HepG2 (cell line): ENCODE measurements around the gene CLCN1. TPM values are rescaled to one million over a fixed set of nuclear protein-coding genes. Genes with fewer than 3 reads are reported as not detected.

Experiments
- AFF4 ChIP-seq: sonication (generic); formaldehyde crosslinking; IDR thresholded peaks from 2 replicates; pipeline ENCODE4 v1.4.0; 2020; ENCODE audit warnings: missing genetic modification reagents
- EHMT2 ChIP-seq: fragments of 200-600 bp; sonication (generic); IDR thresholded peaks from 2 replicates; pipeline ENCODE4 v1.7.0; 2017; ENCODE audit warnings: antibody characterized with exemption, low read depth, low read length, borderline replicate concordance
- WIZ ChIP-seq: sonication (generic); formaldehyde crosslinking; IDR thresholded peaks from 2 replicates; pipeline ENCODE4 v1.5.1; 2020; ENCODE audit warnings: mild to moderate bottlenecking, missing genetic modification reagents
- ZBTB43 ChIP-seq: sonication (generic); formaldehyde crosslinking; conservative IDR thresholded peaks from 2 replicates; pipeline ENCODE4 v1.4.0; 2020; ENCODE audit warnings: missing genetic modification reagents
- ZNF607 ChIP-seq: sonication (generic); formaldehyde crosslinking; IDR thresholded peaks from 2 replicates; pipeline ENCODE4 v1.5.1; 2020; ENCODE audit warnings: missing genetic modification reagents, mild to moderate bottlenecking, borderline replicate concordance
- ZNF766 ChIP-seq: sonication (generic); formaldehyde crosslinking; IDR thresholded peaks from 2 replicates; pipeline ENCODE4 v1.5.0; 2020; ENCODE audit warnings: missing genetic modification reagents, borderline replicate concordance
- ZNF879 ChIP-seq: sonication (generic); formaldehyde crosslinking; IDR thresholded peaks from 2 replicates; pipeline ENCODE4 v1.8.1; 2023; ENCODE audit warnings: missing genetic modification reagents
- polyA plus RNA-seq, 8 experiments: library from polyadenylated mRNA; depleted of rRNA in 3 of 8; stranded (reverse) in 7 of 8; unstranded in 1 of 8; fragments of >200 nt; fragmentation: Illumina TruSeq in 4 of 8; extraction: Trizol in 4 of 8; gene quantifications; 2 replicates each; pipeline versions ENCODE4 v1.2.1 to v1.2.3, GENCODE V29; 2011 to 2016; ENCODE audit warnings: low read depth in 4 of 8, missing spikeins in 1 of 8, mixed read lengths in 1 of 8; ENCODE audit not compliant: insufficient read depth in 1 of 8
- total RNA-seq, 5 experiments: library from RNA; depleted of rRNA; stranded (reverse); fragments of >200 nt; fragmentation: Illumina TruSeq; extraction: Trizol; gene quantifications; 2 replicates each; pipeline ENCODE4 v1.2.3, GENCODE V29; 2016; ENCODE audit warnings: low read depth in 1 of 5
- TF ChIP-seq, protein P1 (sequence below): sonication (generic); formaldehyde crosslinking; IDR thresholded peaks from 2 replicates; pipeline ENCODE4 v1.4.0; 2020; ENCODE audit warnings: missing genetic modification reagents
- TF ChIP-seq, protein P2 (sequence below): sonication (generic); formaldehyde crosslinking; conservative IDR thresholded peaks from 2 replicates; pipeline ENCODE4 v1.4.0; 2020; ENCODE audit warnings: missing genetic modification reagents
- TF ChIP-seq, protein P3 (sequence below): IDR thresholded peaks from 2 replicates; pipeline ENCODE4 v1.6.1; 2012; ENCODE audit warnings: low read length, improper control_type of control experiment
- TF ChIP-seq, protein P4 (sequence below): sonication (generic); formaldehyde crosslinking; IDR thresholded peaks from 2 replicates; pipeline ENCODE4 v1.4.0; 2020; ENCODE audit warnings: missing genetic modification reagents

CLCN1 gene
- total and polyA plus RNA-seq, 2 of the 13 experiments (the other 11 are each of a cell fraction or from before 2014, with no cell fraction given) = 0.01 TPM; not detected in 1

DNA sequence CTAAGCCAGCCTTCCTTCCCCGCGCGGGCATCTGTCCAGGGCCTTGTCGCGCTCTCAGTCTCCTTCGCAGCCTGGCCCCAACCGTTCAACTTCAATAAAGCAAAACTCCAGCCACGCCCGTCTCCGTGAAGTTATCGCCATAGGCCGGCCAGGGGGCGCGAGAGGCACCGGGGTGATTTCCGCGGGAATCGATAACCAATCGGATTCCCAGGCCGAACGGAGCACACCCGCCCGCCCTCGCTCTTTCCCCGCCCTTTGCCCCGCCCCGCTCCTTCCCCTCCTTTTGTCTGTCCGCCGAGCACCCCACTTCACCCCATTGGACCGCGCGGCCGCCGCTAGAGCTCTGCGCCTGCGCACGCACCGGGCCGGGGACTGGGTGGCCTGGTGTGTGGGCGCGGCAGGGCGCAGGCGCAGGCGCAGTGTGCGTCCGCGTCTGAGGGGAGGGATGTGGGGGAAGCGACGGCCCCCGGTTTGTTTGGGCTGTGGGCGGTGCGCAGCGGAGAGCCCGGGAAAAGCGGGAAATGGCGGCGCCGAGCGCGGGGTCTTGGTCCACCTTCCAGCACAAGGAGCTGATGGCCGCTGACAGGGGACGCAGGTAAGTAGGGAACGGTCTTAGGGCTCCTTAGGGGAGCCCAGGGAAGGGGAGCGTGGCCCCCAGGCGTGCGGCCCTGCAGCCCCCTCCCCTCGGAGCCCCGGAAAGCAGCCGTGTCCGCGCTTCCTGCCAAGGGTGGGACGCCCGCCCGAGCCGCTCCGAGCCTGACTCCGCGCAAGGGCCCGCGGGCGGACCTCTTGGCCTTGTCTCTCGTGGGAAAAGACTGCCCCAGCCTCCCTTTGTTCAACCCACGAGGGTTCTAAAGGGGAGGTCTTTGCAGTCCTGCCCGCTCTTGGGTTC, 27.7 kb upstream of the CLCN1 start, which contains the start of gene CASP2 (continued):
- no peak for TF ChIP-seq ZNF766 (CRISPR knock-in tag)
- TF ChIP-seq ZBTB43 (CRISPR knock-in tag) = no peak
- TF ChIP-seq, protein P1, sequence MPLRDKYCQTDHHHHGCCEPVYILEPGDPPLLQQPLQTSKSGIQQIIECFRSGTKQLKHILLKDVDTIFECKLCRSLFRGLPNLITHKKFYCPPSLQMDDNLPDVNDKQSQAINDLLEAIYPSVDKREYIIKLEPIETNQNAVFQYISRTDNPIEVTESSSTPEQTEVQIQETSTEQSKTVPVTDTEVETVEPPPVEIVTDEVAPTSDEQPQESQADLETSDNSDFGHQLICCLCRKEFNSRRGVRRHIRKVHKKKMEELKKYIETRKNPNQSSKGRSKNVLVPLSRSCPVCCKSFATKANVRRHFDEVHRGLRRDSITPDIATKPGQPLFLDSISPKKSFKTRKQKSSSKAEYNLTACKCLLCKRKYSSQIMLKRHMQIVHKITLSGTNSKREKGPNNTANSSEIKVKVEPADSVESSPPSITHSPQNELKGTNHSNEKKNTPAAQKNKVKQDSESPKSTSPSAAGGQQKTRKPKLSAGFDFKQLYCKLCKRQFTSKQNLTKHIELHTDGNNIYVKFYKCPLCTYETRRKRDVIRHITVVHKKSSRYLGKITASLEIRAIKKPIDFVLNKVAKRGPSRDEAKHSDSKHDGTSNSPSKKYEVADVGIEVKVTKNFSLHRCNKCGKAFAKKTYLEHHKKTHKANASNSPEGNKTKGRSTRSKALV (CRISPR knock-in tag) = no peak
- TF ChIP-seq AFF4 (CRISPR knock-in tag) = no peak
- TF ChIP-seq, protein P2, sequence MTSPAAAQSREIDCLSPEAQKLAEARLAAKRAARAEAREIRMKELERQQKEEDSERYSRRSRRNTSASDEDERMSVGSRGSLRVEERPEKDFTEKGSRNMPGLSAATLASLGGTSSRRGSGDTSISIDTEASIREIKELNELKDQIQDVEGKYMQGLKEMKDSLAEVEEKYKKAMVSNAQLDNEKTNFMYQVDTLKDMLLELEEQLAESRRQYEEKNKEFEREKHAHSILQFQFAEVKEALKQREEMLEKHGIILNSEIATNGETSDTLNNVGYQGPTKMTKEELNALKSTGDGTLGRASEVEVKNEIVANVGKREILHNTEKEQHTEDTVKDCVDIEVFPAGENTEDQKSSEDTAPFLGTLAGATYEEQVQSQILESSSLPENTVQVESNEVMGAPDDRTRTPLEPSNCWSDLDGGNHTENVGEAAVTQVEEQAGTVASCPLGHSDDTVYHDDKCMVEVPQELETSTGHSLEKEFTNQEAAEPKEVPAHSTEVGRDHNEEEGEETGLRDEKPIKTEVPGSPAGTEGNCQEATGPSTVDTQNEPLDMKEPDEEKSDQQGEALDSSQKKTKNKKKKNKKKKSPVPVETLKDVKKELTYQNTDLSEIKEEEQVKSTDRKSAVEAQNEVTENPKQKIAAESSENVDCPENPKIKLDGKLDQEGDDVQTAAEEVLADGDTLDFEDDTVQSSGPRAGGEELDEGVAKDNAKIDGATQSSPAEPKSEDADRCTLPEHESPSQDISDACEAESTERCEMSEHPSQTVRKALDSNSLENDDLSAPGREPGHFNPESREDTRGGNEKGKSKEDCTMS (CRISPR knock-in tag) = no peak
- TF ChIP-seq ZNF879 (CRISPR knock-in tag) = peak; percentile 44; the same call in 1 of the 2 replicates
- no peak for TF ChIP-seq EHMT2
- TF ChIP-seq, protein P3, sequence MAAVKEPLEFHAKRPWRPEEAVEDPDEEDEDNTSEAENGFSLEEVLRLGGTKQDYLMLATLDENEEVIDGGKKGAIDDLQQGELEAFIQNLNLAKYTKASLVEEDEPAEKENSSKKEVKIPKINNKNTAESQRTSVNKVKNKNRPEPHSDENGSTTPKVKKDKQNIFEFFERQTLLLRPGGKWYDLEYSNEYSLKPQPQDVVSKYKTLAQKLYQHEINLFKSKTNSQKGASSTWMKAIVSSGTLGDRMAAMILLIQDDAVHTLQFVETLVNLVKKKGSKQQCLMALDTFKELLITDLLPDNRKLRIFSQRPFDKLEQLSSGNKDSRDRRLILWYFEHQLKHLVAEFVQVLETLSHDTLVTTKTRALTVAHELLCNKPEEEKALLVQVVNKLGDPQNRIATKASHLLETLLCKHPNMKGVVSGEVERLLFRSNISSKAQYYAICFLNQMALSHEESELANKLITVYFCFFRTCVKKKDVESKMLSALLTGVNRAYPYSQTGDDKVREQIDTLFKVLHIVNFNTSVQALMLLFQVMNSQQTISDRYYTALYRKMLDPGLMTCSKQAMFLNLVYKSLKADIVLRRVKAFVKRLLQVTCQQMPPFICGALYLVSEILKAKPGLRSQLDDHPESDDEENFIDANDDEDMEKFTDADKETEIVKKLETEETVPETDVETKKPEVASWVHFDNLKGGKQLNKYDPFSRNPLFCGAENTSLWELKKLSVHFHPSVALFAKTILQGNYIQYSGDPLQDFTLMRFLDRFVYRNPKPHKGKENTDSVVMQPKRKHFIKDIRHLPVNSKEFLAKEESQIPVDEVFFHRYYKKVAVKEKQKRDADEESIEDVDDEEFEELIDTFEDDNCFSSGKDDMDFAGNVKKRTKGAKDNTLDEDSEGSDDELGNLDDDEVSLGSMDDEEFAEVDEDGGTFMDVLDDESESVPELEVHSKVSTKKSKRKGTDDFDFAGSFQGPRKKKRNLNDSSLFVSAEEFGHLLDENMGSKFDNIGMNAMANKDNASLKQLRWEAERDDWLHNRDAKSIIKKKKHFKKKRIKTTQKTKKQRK = no peak
- no peak for TF ChIP-seq WIZ
- TF ChIP-seq ZNF607 = no peak; the same call in 1 of the 2 replicates
- TF ChIP-seq, protein P4, sequence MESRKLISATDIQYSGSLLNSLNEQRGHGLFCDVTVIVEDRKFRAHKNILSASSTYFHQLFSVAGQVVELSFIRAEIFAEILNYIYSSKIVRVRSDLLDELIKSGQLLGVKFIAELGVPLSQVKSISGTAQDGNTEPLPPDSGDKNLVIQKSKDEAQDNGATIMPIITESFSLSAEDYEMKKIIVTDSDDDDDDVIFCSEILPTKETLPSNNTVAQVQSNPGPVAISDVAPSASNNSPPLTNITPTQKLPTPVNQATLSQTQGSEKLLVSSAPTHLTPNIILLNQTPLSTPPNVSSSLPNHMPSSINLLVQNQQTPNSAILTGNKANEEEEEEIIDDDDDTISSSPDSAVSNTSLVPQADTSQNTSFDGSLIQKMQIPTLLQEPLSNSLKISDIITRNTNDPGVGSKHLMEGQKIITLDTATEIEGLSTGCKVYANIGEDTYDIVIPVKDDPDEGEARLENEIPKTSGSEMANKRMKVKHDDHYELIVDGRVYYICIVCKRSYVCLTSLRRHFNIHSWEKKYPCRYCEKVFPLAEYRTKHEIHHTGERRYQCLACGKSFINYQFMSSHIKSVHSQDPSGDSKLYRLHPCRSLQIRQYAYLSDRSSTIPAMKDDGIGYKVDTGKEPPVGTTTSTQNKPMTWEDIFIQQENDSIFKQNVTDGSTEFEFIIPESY (CRISPR knock-in tag) = peak; percentile 96
